ENCODE measurements around the gene NEU2.
"Not testable (repeated sequence)": the region's sequence is repeated elsewhere in the genome, so short reads cannot be mapped to it uniquely, and the experiment has no call there.

NEU2 gene

DNA sequence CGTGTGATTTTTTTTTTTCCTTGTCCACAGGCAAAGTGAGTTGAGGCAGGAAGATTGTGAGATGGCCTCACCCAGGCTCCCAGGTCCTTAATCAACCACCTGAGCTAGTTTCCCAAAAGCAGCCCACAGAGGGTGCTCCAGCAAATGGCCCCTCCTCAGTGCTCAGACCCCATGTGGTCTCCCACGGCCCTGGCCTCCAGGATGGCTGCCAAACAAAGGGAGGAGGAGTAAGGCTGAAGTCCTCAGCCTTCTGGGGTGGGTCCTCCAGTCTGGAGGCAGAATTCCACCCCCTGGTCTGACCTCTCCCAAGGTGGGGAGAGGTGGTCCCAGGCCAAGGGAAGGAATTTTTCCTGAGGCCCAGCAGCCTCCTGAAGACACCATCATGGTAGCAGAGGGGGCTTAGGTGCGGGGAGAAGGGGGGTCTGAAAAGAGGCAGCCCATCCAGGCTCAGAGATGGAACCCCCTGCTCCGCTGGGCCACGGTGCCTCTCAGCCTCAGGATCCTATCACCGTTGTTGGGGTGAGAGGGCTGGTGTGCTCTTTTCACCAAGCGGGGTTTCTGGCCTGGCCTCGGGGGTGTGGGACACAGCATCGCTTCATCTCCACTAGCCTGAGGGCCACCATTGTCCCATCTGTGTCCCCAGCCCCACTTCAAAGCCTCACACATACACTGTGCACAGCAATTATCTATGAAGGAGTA is 21.8 kb upstream of the NEU2 start:
- DNase-seq (ENCODE audit: low read depth in 2 of 2), result no peak

DNA sequence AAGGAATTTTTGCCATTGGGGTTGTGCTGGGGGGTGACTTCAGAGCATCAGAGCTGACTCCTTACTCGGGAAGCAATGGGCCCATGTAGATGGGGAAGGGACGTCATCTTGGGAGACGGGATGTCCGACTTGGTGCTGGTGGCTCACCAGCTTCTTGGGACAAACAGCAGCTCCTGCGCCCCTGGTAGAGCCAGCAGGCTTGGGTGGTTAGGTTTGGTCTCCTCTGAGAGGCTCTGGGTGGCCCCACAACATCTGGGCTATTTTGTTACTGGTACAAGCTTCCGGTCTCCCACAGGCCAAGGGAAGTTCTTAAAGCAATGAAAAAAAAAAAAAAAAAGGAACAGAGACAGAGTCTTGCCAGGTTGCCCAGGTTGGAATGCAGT is 21.2 kb upstream of the NEU2 start:
- no peak for DNase-seq (ENCODE audit: low read depth in 2 of 2)

GRCh38 chr2:233011702-233012131 is 20.8 kb upstream of the NEU2 start:
- no peak for DNase-seq (ENCODE audit: low read depth in 2 of 2)

DNA sequence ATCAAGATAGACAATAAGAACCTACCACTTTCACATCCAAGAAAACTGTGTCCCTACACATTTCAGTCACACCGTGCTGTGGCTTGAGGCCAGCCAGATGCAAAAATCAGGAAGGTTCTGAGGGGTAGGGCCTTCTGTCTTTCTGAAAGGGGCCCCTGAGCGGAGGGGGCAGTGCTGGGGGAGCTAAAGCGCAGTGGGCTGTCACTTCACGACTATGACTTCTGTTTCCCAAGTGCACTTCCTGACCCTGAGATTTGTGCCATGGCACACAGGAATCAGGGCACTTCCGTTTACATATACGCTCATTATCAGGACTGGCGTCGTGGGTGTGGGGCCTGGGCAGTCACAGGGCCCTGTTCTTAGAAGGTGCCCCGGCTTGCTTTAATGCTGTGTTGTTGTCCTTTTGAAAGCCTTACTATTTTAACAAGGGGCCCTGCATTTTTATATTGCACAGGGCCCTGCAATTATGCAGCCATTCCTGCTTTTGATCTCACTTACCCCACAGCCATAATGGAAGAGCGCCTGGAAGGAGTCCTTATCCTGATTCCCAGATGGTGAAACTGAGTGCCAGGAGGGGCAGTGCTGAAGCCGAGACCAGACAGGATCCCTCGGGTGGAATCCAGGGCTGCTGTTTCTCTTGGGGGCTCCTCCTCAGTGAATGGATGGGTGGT is 20.0 kb upstream of the NEU2 start:
- DNase-seq (ENCODE audit: low read depth in 2 of 2), result no peak

- DNase-seq (ENCODE audit: low read depth in 2 of 2), result no peak
Measured at GRCh38 chr2:233013027-233013461, 19.4 kb upstream of the NEU2 start, which contains the start of gene NGEF. Gene NGEF, minus strand, starts transcription at chr2:233013256. Its CDS starts 38,366 bp downstream, at chr2:232974890.

GRCh38 chr2:233013650-233014049 is 18.8 kb upstream of the NEU2 start:
- DNase-seq (ENCODE audit: low read depth in 2 of 2), result no peak

GRCh38 chr2:233015019-233015645 is 17.3 kb upstream of the NEU2 start:
- DNase-seq (ENCODE audit: low read depth in 2 of 2), result no peak

DNA sequence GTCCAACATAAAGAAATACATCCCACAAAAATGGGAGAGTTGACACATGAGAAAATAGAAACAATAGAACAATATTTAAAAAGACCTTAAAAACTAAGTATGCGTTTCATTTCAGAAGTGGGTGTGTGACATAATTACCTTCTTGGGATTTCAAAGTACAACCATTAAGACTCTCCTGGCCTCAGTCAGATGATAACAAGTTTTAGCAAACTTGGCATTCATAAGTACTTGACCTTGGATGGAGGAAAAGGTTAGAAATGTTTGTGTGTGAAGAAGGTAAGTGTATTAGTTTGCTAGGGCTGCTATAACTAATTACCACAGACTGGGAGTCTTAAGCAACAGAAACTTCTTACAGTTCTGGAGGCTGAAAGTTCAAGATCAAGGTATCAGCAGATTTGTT is 14.5 kb upstream of the NEU2 start:
- no peak for DNase-seq (ENCODE audit: low read depth in 2 of 2)

DNA sequence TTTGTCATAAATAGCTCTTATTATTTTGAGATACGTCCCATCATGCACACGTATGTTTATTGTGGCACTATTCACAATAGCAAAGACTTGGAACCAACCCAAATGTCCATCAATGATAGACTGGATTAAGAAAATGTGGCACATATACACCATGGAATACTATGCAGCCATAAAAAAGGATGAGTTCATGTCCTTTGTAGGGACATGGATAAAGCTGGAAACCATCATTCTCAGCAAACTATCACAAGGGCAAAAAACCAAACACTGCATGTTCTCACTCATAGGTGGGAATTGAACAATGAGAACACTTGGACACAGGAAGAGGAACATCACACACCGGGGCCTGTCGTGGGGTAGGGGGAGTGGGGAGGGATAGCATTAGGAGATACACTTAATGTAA is 12.9 kb upstream of the NEU2 start:
- not testable (repeated sequence) for DNase-seq (ENCODE audit: low read depth in 2 of 2)

GRCh38 chr2:233020454-233020853 is 12.0 kb upstream of the NEU2 start:
- DNase-seq (ENCODE audit: low read depth in 2 of 2), result no peak

DNA sequence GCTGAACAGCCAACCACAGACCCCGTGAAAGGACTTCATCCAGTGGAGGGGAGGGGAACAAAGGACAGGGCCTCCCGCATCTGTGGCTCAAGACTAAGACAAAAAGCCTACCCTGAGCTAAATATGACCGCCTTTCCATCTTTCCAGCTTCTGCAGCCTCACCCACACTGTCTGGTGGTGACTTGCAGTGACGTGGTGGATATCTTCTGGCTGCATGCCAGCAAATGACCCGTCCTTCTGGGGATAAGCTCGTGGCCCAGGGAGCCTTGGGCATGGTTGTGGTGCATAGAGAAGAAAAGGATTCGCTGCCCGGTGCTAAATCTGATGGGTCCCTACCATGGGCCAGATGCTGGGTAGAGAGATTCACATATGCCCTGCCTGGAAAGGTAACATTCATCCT is 10.7 kb upstream of the NEU2 start:
- no peak for DNase-seq (ENCODE audit: low read depth in 2 of 2)

DNA sequence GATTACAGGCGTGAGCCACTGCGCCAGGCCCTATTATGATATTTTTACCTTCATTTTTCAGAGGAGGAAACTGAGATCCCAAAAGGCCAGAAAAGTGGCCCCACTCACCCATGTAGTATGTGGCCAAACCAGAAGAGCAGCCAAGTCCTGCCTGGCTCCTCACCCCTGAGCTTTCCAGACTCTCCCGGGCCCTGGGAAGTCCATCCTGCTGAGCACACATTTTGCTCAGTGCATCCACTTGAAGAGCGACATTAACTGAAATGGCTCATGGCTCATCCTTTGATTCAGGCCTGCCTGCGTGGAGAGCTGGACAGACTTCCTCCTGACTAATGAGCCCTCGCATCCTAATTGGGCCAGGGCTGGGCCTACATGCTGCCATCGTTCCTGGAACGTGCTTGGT is 9.9 kb upstream of the NEU2 start:
- DNase-seq (ENCODE audit: low read depth in 2 of 2), result no peak

GRCh38 chr2:233023007-233023760 is 9.3 kb upstream of the NEU2 start:
- DNase-seq (ENCODE audit: low read depth in 2 of 2), result no peak

- no peak for DNase-seq (ENCODE audit: low read depth in 2 of 2)
Measured at GRCh38 chr2:233023761-233024410, 8.6 kb upstream of the NEU2 start.

DNA sequence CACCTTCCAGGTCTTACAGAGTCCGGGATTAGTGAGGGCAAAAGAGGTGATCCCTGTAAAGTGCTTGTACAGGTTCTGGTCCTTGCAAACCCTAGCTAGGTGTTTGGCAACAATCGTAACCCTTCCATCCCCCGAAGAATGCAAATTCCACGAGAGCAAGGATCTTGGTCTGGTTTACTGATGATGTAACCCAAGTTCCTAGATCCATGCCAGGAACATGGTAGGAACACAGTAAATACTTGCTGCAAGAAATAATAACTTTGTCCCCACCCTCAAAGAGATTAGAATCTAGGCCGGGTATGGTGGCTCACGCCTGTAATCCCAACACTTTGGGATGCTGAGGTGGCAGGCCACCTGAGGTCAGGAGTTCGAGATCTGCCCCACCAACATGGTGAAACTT is 6.8 kb upstream of the NEU2 start:
- no peak for DNase-seq (ENCODE audit: low read depth in 2 of 2)

- DNase-seq (ENCODE audit: low read depth in 2 of 2), result no peak
Measured at GRCh38 chr2:233026198-233026813, 6.2 kb upstream of the NEU2 start.

DNA sequence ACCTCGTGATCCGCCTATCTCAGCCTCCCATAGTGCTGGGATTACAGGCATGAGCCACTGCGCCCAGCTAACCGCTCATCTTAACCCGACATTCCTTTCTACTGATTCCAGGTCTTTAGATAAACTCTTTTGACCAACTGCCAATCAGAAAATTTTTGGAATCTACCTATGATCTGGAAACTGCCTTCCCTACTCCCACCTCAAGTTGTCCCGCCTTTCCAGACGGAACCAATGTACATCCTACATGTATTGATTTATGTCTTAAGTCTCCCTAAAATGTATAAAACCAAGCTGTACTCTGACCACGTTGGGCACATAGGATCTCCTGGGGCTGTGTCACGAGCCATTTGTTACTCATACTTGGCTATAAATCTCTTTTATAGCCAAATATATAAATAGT is 3.2 kb upstream of the NEU2 start:
- no peak for DNase-seq (ENCODE audit: low read depth in 2 of 2)

GRCh38 chr2:233031556-233032500 is 644 bp upstream of the NEU2 start:
- DNase-seq (ENCODE audit: low read depth in 2 of 2), result no peak

DNA sequence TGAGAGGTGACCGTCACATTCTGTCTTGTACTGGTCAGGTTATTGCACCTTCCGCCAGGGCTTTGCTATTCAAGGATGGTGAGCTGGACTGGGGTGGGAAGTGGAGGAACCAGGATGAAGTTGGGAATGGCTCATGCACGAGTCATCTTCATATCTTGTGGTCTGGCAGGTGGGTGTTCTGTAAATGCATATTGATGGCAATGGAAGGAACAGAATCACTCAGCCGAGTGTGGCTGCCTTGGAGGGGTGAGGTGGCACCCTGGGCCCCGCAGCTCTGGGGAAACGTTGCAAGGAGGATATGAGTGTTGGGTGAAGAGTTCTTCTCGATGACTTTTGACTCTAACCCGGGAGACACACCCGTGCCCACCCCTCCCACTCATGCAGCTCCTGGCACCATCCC is 1.2 kb downstream of the NEU2 start:
- DNase-seq (ENCODE audit: low read depth in 2 of 2), result no peak
